C4-2B (cell line): ENCODE results near the gene UBE2V1.

ENCODE experiments used
- H3K27ac ChIP-seq: fragments of 450-650 bp; 2 replicates; pipeline ENCODE4 v1.5.1; 2017
- CTCF ChIP-seq: fragments of 450-650 bp; conservative IDR thresholded peaks from 2 replicates; pipeline ENCODE4 v1.5.1; 2017; ENCODE audit warnings: mild to moderate bottlenecking
- ZFX ChIP-seq: fragments of 450-650 bp; IDR thresholded peaks from 2 replicates; pipeline ENCODE4 v1.6.1; 2017

Gene UBE2V1

GRCh38 chr20:50054626-50055511, 58.1 kb downstream of the UBE2V1 start:
- H3K27ac ChIP-seq = no peak overlapping the region

GRCh38 chr20:50054231-50054547, 58.8 kb downstream of the UBE2V1 start:
- TF ChIP-seq ZFX (no peak), CTCF (no peak)
- H3K27ac ChIP-seq = no peak overlapping the region

More at GRCh38 chr20:50054626-50055511, 58.1 kb downstream of the UBE2V1 start:
- TF ChIP-seq CTCF (no peak), ZFX (no peak)

- TF ChIP-seq CTCF (no peak), ZFX (no peak)
- no peak overlapping the region for H3K27ac ChIP-seq
These were observed 59.4 kb downstream of the UBE2V1 start for GRCh38 chr20:50053362-50054230.

- TF ChIP-seq CTCF (no peak), ZFX (no peak)
These were observed 60.2 kb downstream of the UBE2V1 start for GRCh38 chr20:50052550-50053361.

GRCh38 chr20:50050660-50051308, 62.2 kb downstream of the UBE2V1 start:
- no peak overlapping the region for H3K27ac ChIP-seq
- TF ChIP-seq ZFX (no peak), CTCF (no peak)

More at GRCh38 chr20:50052550-50053361, 60.2 kb downstream of the UBE2V1 start:
- H3K27ac ChIP-seq = no peak overlapping the region

- H3K27ac ChIP-seq = no peak overlapping the region
- no peak for TF ChIP-seq CTCF
- no peak for TF ChIP-seq ZFX
These were observed 62.7 kb downstream of the UBE2V1 start for GRCh38 chr20:50050214-50050613.
